GM12892 (cell line): Measurements from ENCODE around the gene AP2M1.
"Not testable (repeated sequence)": the region's sequence is repeated elsewhere in the genome, so short reads cannot be mapped to it uniquely, and the experiment has no call there.

ENCODE experiments used
- DNase-seq: peaks from one replicate; pipeline ENCODE4 v3.0.0; 2011; ENCODE audit not compliant: insufficient read length
- FAIRE-seq: peaks from 2 replicates; lab custom pipeline; 2011; peaks lifted over from hg19 to GRCh38; lab: Jason Lieb, UNC
- POLR2A ChIP-seq: IDR thresholded peaks from 2 replicates; pipeline ENCODE4 v1.6.1; 2011; ENCODE audit warnings: low read depth, low read length, control low read depth
- POLR2AphosphoS5 ChIP-seq: IDR thresholded peaks from 2 replicates; pipeline ENCODE4 v1.6.1; 2011; ENCODE audit warnings: low read depth, low read length, control low read depth
- TAF1 ChIP-seq: IDR thresholded peaks from 2 replicates; pipeline ENCODE4 v1.6.1; 2011; ENCODE audit warnings: low read depth, mild to moderate bottlenecking, control low read depth, low read length, borderline replicate concordance

AP2M1 gene

GRCh38 chr3:184143327-184143726 is 31.3 kb upstream of the AP2M1 start:
- DNase-seq = no peak
- TF ChIP-seq POLR2A = no peak
- peak; percentile 93 for FAIRE-seq

- no peak for FAIRE-seq
- TF ChIP-seq POLR2A = no peak
- TF ChIP-seq POLR2AphosphoS5 = no peak
- TF ChIP-seq TAF1 = no peak
- no peak for DNase-seq
Observed at GRCh38 chr3:184144505-184144904, 30.1 kb upstream of the AP2M1 start.

- DNase-seq = no peak
- TF ChIP-seq TAF1 = no peak
- TF ChIP-seq POLR2AphosphoS5 = no peak
- TF ChIP-seq POLR2A = no peak
- FAIRE-seq = peak; percentile 65
Observed at GRCh38 chr3:184145111-184145524, 29.5 kb upstream of the AP2M1 start.

- FAIRE-seq (no peak), DNase-seq (no peak)
- TF ChIP-seq TAF1 = no peak
- no peak for TF ChIP-seq POLR2AphosphoS5
- no peak for TF ChIP-seq POLR2A
Observed at GRCh38 chr3:184145751-184146270, 28.8 kb upstream of the AP2M1 start.

- FAIRE-seq = no peak
- DNase-seq = no peak
- TF ChIP-seq POLR2AphosphoS5 = no peak
- no peak for TF ChIP-seq POLR2A
- TF ChIP-seq TAF1 = no peak
Observed at GRCh38 chr3:184148076-184148475, 26.6 kb upstream of the AP2M1 start.

- DNase-seq = no peak
- no peak for FAIRE-seq
- TF ChIP-seq POLR2A (no peak), POLR2AphosphoS5 (no peak)
Observed at GRCh38 chr3:184149123-184149522, 25.5 kb upstream of the AP2M1 start.

GRCh38 chr3:184149770-184150169 is 24.9 kb upstream of the AP2M1 start:
- DNase-seq, FAIRE-seq: not testable (repeated sequence)

- no peak for FAIRE-seq
- DNase-seq = peak; percentile 88
- TF ChIP-seq TAF1 (peak; percentile 17; the same call in 1 of the 2 replicates), POLR2A (no peak; the same call in 1 of the 2 replicates), POLR2AphosphoS5 (no peak)
Observed at GRCh38 chr3:184154885-184155643, 19.6 kb upstream of the AP2M1 start, which contains the start of gene DVL3. TSS of gene DVL3 (plus strand) at chr3:184155377. CDS start at chr3:184155636, 259 bp downstream.

GRCh38 chr3:184155644-184156521 is 18.8 kb upstream of the AP2M1 start:
- TF ChIP-seq POLR2A = no peak
- no peak for TF ChIP-seq POLR2AphosphoS5
- no peak for TF ChIP-seq TAF1
- FAIRE-seq (no peak), DNase-seq (peak; percentile 61)

GRCh38 chr3:184156522-184156955 is 18.1 kb upstream of the AP2M1 start:
- FAIRE-seq = no peak
- no peak for TF ChIP-seq POLR2A
- TF ChIP-seq POLR2AphosphoS5 = no peak
- TF ChIP-seq TAF1 = no peak
- no peak for DNase-seq

GRCh38 chr3:184157206-184157605 is 17.4 kb upstream of the AP2M1 start:
- no peak for TF ChIP-seq POLR2AphosphoS5
- no peak for TF ChIP-seq POLR2A
- no peak for TF ChIP-seq TAF1
- no peak for FAIRE-seq

More at GRCh38 chr3:184157206-184157605, 17.4 kb upstream of the AP2M1 start:
- no peak for DNase-seq
